Smooth muscle cell of the pulmonary artery (primary cell): ENCODE data around the gene RAD51AP2. TPM values are rescaled to one million over a fixed set of nuclear protein-coding genes. Genes with fewer than 3 reads are reported as not detected.

Experiments
- total RNA-seq: library from RNA; depleted of rRNA; stranded (reverse); fragments of >200 nt; gene quantifications from 2 replicates; pipeline ENCODE4 v1.2.3, GENCODE V29; 2014

RAD51AP2 gene
- 0.03 TPM in 1 of 2 replicates, not detected in the other for total RNA-seq

DNA sequence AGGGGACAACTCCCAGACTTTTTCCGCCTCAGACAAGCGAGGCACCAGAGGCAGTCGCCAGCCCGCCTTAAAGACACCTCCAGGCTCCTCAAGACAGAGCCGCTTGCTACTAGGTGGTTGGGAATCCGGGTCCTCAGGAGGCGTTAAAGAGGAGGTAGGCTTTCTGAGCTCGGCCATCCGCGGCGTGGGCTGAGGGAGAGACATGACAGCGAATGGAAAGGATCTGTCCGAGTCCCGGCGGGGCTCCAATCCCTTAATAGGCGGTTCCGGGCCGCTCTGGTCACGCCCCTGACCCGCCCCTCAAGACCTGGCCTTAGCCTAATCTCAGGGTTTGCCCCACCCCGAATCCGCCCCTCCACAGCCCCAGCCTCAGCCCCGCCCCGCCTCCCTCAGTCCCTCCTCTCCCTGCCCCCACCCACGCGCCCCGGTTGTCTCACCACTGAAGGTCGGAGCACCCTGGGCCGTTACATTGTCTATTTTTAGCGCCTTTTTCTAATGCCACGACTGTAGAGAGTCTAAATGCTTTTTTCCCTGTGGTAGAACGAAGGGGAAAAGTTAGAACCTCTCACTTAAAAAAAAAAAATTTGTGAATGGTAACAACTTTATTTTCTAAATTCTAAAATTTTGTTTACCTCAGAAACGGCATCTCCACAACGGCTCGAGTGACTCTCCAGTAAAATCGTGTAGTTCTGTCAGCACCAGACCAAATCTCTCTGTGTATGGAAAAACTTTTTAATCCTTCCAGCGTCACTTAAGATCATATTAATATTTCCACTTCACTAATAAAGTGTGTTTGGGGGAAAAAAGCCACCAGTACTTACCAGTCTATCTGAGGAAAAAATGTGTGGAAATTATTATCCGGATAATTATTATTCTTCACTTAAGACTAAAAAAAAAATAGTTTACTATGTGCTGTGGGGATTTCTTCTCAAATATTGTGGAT is at the start of gene RAD51AP2:
Gene RAD51AP2 (minus strand): TSS at position 229 of the 943 bp plus-strand sequence. CDS start 25 bp downstream, at position 204.

DNA sequence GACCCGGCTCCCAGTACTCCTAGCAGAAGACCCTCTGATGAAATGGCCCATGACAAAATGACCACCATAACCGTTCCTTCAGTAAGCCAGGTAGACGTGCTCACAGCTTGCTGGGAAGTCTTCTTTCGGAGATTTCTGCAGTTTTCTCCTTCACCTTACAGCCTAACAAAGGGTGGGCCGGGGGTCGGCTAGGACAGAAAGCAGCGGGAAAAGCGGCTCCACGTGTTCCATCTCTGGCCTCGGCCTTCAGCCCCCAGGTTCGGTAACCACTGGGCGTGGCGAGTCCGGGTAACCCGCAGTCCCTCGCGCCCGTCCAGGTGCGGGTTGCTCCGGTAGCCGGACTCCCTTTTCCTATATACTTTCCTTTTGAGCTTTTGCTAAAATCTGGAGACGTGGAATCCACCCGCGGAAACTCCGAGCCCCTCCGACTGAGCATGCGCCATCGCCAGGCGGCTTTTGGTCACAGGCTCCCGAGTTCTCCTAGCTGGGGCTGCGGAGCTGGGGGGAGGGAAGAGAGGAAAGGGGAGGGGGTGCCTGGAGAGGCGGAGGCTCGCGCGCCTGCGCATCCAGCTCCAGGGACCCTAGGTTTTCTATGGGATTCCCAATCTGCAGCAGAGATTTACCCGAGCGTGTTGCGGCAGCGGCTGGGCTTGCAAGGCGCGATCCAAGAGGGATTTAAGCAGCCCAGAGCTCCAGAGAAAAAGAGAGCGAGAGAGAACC is 22.0 kb upstream of the RAD51AP2 start, which contains the start of gene VSNL1:
Gene VSNL1 (plus strand): TSS at position 604 of the 720 bp plus-strand sequence. CDS start 51,379 bp downstream, outside the sequence.

Other genes starting within 250 kb of the RAD51AP2 start
- 0.66 and 0.72 TPM in 2 replicates for gene VSNL1, start 22.3 kb upstream of the RAD51AP2 start, total RNA-seq
- 17.7 and 19.4 TPM in 2 replicates for gene SMC6, start 235.4 kb upstream of the RAD51AP2 start, total RNA-seq
- 5.2 and 6.1 TPM in 2 replicates for gene GEN1, start 235.7 kb upstream of the RAD51AP2 start, total RNA-seq